GM21717 (cell line): ENCODE results near the gene GRB10.

Experiments used
- ATAC-seq: cut with Tn5 transposase; IDR thresholded peaks from one replicate; pipeline ENCODE4 v1.9.1; 2021; ENCODE audit warnings: mild to moderate bottlenecking, moderate library complexity; ENCODE audit not compliant: unreplicated experiment

GRB10 gene

GRCh38 chr7:50803359-50804337 is 21.0 kb upstream of the GRB10 start:
- no peak for ATAC-seq

- no peak for ATAC-seq
These were observed 19.2 kb upstream of the GRB10 start for GRCh38 chr7:50801907-50802306.

GRCh38 chr7:50799873-50800272 is 17.2 kb upstream of the GRB10 start:
- no peak for ATAC-seq

- no peak for ATAC-seq
These were observed 15.4 kb upstream of the GRB10 start for GRCh38 chr7:50798126-50798525.

- no peak for ATAC-seq
These were observed 13.1 kb upstream of the GRB10 start for GRCh38 chr7:50795831-50796230.

GRCh38 chr7:50795253-50795652 is 12.6 kb upstream of the GRB10 start:
- no peak for ATAC-seq

- no peak for ATAC-seq
These were observed 11.4 kb upstream of the GRB10 start for GRCh38 chr7:50793947-50794570.

GRCh38 chr7:50793120-50793946 is 10.6 kb upstream of the GRB10 start:
- ATAC-seq: no peak

GRCh38 chr7:50792342-50793119 is 9.8 kb upstream of the GRB10 start:
- no peak for ATAC-seq

GRCh38 chr7:50791938-50792341 is 9.2 kb upstream of the GRB10 start:
- ATAC-seq: no peak

GRCh38 chr7:50791363-50791937 is 8.8 kb upstream of the GRB10 start:
- ATAC-seq: no peak

GRCh38 chr7:50790381-50790780 is 7.7 kb upstream of the GRB10 start:
- ATAC-seq: no peak

GRCh38 chr7:50788382-50788781 is 5.7 kb upstream of the GRB10 start:
- no peak for ATAC-seq

GRCh38 chr7:50787825-50788224 is 5.1 kb upstream of the GRB10 start:
- ATAC-seq: no peak

GRCh38 chr7:50785346-50785745 is 2.6 kb upstream of the GRB10 start:
- no peak for ATAC-seq

GRCh38 chr7:50783801-50784507 is 1.3 kb upstream of the GRB10 start:
- ATAC-seq: no peak

GRCh38 chr7:50783303-50783702 is 607 bp upstream of the GRB10 start:
- ATAC-seq: no peak

GRCh38 chr7:50781381-50782293 is 1.1 kb downstream of the GRB10 start:
- no peak for ATAC-seq

GRCh38 chr7:50780436-50780835 is 2.3 kb downstream of the GRB10 start:
- ATAC-seq: no peak
